WTC11 (cell line): ENCODE data around the gene SIPA1L3. TPM values are rescaled to one million over a fixed set of nuclear protein-coding genes. Genes with fewer than 3 reads are reported as not detected.
A peak's percentile ranks its signal among the peaks of the same experiment; 100 is the strongest.

Source experiments
- ATAC-seq: fragments of 200-7000 bp; cut with Tn5 transposase; 2 replicates; pipeline ENCODE4 v1.10.0; 2021; ENCODE audit warnings: mild to moderate bottlenecking, moderate library complexity
- CTCF ChIA-PET: fragments of 300-600 bp; sonication (Branson Sonifier 250); formaldehyde crosslinking; loops from one replicate; lab custom pipeline; 2021; ENCODE audit warnings: antibody characterized with exemption; lab: Charles Lee
- POLR2A ChIA-PET: fragments of 350-600 bp; sonication (Branson Sonifier 250); formaldehyde crosslinking; loops from one replicate; lab custom pipeline; 2021; ENCODE audit warnings: antibody characterized with exemption; lab: Charles Lee
- DNase-seq: peaks from one replicate; pipeline ENCODE4 v3.0.0; 2021; ENCODE audit warnings: low spot score
- H3K27ac Mint-ChIP-seq: 2 replicates; pipeline ENCODE4 v1.8.0; 2021; ENCODE audit warnings: mixed read lengths
- H3K27me3 Mint-ChIP-seq: 2 replicates; pipeline ENCODE4 v1.8.0; 2021; ENCODE audit warnings: low read depth, mild to moderate bottlenecking, moderate library complexity, mixed read lengths
- H3K36me3 Mint-ChIP-seq: 2 replicates; pipeline ENCODE4 v1.8.0; 2021; ENCODE audit warnings: mixed read lengths
- H3K4me1 Mint-ChIP-seq: 2 replicates; pipeline ENCODE4 v1.8.0; 2022; ENCODE audit warnings: mixed read lengths
- H3K4me3 Mint-ChIP-seq: 2 replicates; pipeline ENCODE4 v1.8.0; 2021; ENCODE audit warnings: mild to moderate bottlenecking, moderate library complexity, mixed read lengths
- H3K9me3 Mint-ChIP-seq: 2 replicates; pipeline ENCODE4 v1.8.0; 2021; ENCODE audit warnings: mixed read lengths
- ATF1 ChIP-seq: sonication (generic); formaldehyde crosslinking; IDR thresholded peaks from 2 replicates; pipeline ENCODE4 v1.8.1; 2023; ENCODE audit warnings: mild to moderate bottlenecking, moderate library complexity, missing genetic modification reagents
- CBFB ChIP-seq: sonication (generic); formaldehyde crosslinking; IDR thresholded peaks from 2 replicates; pipeline ENCODE4 v1.8.1; 2022; ENCODE audit warnings: mild to moderate bottlenecking, low read depth, missing genetic modification reagents
- FOXP1 ChIP-seq: sonication (generic); formaldehyde crosslinking; IDR thresholded peaks from 2 replicates; pipeline ENCODE4 v1.8.0; 2022; ENCODE audit warnings: missing genetic modification reagents, mild to moderate bottlenecking, moderate library complexity, borderline replicate concordance
- SMAD3 ChIP-seq: sonication (generic); formaldehyde crosslinking; IDR thresholded peaks from 2 replicates; pipeline ENCODE4 v1.8.0; 2022; ENCODE audit warnings: missing genetic modification reagents, mild to moderate bottlenecking, borderline replicate concordance
- TEAD1 ChIP-seq: sonication (generic); formaldehyde crosslinking; IDR thresholded peaks from 2 replicates; pipeline ENCODE4 v1.8.0; 2022; ENCODE audit warnings: mild to moderate bottlenecking, missing genetic modification reagents
- TP53 ChIP-seq: sonication (generic); formaldehyde crosslinking; IDR thresholded peaks from 2 replicates; pipeline ENCODE4 v1.8.1; 2023; ENCODE audit warnings: mild to moderate bottlenecking, missing genetic modification reagents
- ZBTB21 ChIP-seq: sonication (generic); formaldehyde crosslinking; IDR thresholded peaks from 2 replicates; pipeline ENCODE4 v1.8.1; 2023; ENCODE audit warnings: mild to moderate bottlenecking, missing genetic modification reagents, borderline replicate concordance
- ZNF232 ChIP-seq: sonication (generic); formaldehyde crosslinking; IDR thresholded peaks from 2 replicates; pipeline ENCODE4 v1.8.0; 2022; ENCODE audit warnings: mild to moderate bottlenecking, missing genetic modification reagents
- ZNF396 ChIP-seq: fragments of 250-450 bp; sonication (Bioruptor Pico); IDR thresholded peaks from 2 replicates; pipeline ENCODE4 v1.8.0; 2021; ENCODE audit warnings: mild to moderate bottlenecking, moderate library complexity, borderline replicate concordance
- total RNA-seq: library from RNA; stranded (reverse); gene quantifications from 3 replicates; pipeline ENCODE4 v1.2.3, GENCODE V29; 2021
- TF ChIP-seq, protein P1 (sequence below): sonication (generic); formaldehyde crosslinking; IDR thresholded peaks from 2 replicates; pipeline ENCODE4 v1.8.0; 2022; ENCODE audit warnings: mild to moderate bottlenecking, missing genetic modification reagents
- TF ChIP-seq, protein P2 (sequence below): sonication (generic); formaldehyde crosslinking; IDR thresholded peaks from 2 replicates; pipeline ENCODE4 v1.8.1; 2022; ENCODE audit warnings: low read depth, missing genetic modification reagents, borderline replicate concordance
- TF ChIP-seq, protein P3 (sequence below): sonication (generic); formaldehyde crosslinking; conservative IDR thresholded peaks from 2 replicates; pipeline ENCODE4 v1.8.1; 2023; ENCODE audit warnings: mild to moderate bottlenecking, low read depth, missing genetic modification reagents, moderate library complexity
- TF ChIP-seq, protein P4 (sequence below): fragments of 250-450 bp; sonication (Bioruptor Pico); IDR thresholded peaks from 2 replicates; pipeline ENCODE4 v2.1.2; 2022; ENCODE audit warnings: mild to moderate bottlenecking, moderate library complexity
- TF ChIP-seq, protein P5 (sequence below): sonication (generic); formaldehyde crosslinking; IDR thresholded peaks from 2 replicates; pipeline ENCODE4 v1.8.1; 2023; ENCODE audit warnings: mild to moderate bottlenecking, missing genetic modification reagents
- TF ChIP-seq, protein P6 (sequence below): sonication (generic); formaldehyde crosslinking; IDR thresholded peaks from 2 replicates; pipeline ENCODE4 v1.8.0; 2023; ENCODE audit warnings: mild to moderate bottlenecking, missing genetic modification reagents
- TF ChIP-seq, protein P7 (sequence below): sonication (generic); formaldehyde crosslinking; IDR thresholded peaks from 2 replicates; pipeline ENCODE4 v1.8.0; 2022; ENCODE audit warnings: mild to moderate bottlenecking, missing genetic modification reagents
- TF ChIP-seq, protein P8 (sequence below): fragments of 250-450 bp; sonication (Bioruptor Pico); conservative IDR thresholded peaks from 2 replicates; pipeline ENCODE4 v1.9.0; 2021; ENCODE audit warnings: mild to moderate bottlenecking

Gene SIPA1L3
- total RNA-seq, 1 experiment from 2014 or later: 41.5 TPM

DNA sequence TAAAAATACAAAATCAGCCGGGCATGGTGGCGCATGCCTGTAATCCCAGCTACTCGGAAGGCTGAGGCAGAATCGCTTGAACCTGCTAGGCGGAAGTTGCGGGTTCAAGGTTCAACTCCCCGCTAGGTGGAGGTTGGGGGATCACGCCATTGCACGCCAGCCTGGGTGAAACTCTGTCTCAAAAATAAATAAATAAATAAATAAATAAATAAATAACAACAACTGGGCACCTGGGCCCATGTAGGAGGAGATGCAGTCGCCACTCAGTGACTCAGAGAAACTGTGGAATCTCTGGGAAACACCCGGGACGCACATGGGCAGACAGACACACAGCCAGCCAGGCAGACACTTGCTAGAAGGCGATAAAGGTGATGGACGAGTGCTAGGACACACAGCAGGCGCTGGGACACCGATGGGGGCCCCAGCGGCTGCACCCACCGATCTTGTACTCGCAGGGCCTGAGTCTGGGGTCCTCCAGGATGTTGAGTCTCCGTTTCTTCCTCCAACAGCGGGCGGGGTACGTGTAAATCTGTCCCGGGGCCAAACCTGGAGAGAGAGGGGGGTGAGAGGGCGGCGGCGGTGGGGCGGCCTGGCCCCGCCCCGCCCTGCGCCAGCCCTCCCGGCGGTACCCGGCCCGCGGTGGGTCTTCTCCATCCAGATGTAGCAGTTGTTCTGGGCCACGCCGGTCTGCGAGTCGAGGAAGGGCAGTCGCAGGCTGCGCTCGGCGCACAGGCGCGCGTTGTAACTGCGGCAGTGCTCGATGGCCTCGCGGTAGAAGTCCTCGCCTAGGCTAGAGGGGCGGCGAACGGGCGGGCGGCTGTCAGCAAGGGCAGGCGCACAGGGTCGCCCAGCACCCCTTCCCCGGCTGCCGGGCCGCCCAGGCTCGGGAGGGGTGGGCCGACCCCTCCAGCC is 315.2 kb downstream of the SIPA1L3 start (continued):
- TF ChIP-seq, protein P1, sequence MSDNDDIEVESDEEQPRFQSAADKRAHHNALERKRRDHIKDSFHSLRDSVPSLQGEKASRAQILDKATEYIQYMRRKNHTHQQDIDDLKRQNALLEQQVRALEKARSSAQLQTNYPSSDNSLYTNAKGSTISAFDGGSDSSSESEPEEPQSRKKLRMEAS: no peak
- TF ChIP-seq, protein P2, sequence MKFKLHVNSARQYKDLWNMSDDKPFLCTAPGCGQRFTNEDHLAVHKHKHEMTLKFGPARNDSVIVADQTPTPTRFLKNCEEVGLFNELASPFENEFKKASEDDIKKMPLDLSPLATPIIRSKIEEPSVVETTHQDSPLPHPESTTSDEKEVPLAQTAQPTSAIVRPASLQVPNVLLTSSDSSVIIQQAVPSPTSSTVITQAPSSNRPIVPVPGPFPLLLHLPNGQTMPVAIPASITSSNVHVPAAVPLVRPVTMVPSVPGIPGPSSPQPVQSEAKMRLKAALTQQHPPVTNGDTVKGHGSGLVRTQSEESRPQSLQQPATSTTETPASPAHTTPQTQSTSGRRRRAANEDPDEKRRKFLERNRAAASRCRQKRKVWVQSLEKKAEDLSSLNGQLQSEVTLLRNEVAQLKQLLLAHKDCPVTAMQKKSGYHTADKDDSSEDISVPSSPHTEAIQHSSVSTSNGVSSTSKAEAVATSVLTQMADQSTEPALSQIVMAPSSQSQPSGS (CRISPR knock-in tag): no peak
- TF ChIP-seq, all 79 proteins: peak for 0

DNA sequence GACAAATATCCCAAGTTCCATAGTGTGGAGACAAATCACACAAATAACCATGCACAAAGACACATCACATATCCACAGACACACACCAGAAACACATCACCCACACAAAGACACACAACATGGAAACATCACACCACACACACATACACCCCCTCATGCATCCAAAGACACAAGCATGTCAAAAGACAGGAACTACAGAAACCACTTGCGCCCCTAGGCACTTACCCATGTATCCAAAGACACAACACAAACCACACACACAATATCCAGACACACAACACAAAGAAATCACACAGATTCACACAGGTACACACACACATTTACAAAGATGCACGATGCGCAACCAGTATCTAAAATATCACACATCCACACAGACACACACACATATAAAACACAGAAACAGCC is 316.1 kb downstream of the SIPA1L3 start:
- Mint-ChIP-seq H3K27me3 (peaks cover 13% of the 10 kb centered on the region), H3K36me3 (no peaks in the 10 kb centered on the region), H3K4me3 (peak overlapping the region; percentile 80), H3K4me1 (peaks cover 25% of the 10 kb centered on the region), H3K27ac (peak overlapping the region; percentile 28), H3K9me3 (no peaks in the 10 kb centered on the region)
- DNase-seq: no peak
- ChIA-PET POLR2A (no interaction called here), CTCF (no interaction called here)
- no peak for ATAC-seq
- TF ChIP-seq, protein P3, sequence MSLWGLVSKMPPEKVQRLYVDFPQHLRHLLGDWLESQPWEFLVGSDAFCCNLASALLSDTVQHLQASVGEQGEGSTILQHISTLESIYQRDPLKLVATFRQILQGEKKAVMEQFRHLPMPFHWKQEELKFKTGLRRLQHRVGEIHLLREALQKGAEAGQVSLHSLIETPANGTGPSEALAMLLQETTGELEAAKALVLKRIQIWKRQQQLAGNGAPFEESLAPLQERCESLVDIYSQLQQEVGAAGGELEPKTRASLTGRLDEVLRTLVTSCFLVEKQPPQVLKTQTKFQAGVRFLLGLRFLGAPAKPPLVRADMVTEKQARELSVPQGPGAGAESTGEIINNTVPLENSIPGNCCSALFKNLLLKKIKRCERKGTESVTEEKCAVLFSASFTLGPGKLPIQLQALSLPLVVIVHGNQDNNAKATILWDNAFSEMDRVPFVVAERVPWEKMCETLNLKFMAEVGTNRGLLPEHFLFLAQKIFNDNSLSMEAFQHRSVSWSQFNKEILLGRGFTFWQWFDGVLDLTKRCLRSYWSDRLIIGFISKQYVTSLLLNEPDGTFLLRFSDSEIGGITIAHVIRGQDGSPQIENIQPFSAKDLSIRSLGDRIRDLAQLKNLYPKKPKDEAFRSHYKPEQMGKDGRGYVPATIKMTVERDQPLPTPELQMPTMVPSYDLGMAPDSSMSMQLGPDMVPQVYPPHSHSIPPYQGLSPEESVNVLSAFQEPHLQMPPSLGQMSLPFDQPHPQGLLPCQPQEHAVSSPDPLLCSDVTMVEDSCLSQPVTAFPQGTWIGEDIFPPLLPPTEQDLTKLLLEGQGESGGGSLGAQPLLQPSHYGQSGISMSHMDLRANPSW (CRISPR knock-in tag): no peak
- TF ChIP-seq, protein P4, sequence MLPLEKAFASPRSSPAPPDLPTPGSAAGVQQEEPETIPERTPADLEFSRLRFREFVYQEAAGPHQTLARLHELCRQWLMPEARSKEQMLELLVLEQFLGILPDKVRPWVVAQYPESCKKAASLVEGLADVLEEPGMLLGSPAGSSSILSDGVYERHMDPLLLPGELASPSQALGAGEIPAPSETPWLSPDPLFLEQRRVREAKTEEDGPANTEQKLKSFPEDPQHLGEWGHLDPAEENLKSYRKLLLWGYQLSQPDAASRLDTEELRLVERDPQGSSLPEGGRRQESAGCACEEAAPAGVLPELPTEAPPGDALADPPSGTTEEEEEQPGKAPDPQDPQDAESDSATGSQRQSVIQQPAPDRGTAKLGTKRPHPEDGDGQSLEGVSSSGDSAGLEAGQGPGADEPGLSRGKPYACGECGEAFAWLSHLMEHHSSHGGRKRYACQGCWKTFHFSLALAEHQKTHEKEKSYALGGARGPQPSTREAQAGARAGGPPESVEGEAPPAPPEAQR: no peak
- TF ChIP-seq, protein P5, sequence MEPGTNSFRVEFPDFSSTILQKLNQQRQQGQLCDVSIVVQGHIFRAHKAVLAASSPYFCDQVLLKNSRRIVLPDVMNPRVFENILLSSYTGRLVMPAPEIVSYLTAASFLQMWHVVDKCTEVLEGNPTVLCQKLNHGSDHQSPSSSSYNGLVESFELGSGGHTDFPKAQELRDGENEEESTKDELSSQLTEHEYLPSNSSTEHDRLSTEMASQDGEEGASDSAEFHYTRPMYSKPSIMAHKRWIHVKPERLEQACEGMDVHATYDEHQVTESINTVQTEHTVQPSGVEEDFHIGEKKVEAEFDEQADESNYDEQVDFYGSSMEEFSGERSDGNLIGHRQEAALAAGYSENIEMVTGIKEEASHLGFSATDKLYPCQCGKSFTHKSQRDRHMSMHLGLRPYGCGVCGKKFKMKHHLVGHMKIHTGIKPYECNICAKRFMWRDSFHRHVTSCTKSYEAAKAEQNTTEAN: no peak
- TF ChIP-seq ZNF396 (CRISPR knock-in tag) (no peak), SMAD3 (no peak), TEAD1 (CRISPR knock-in tag) (no peak), ATF1 (CRISPR knock-in tag) (no peak), CBFB (CRISPR knock-in tag) (no peak), ZNF232 (no peak), TP53 (CRISPR knock-in tag) (no peak), FOXP1 (CRISPR knock-in tag) (no peak), ZBTB21 (CRISPR knock-in tag) (no peak)
- TF ChIP-seq, protein P6, sequence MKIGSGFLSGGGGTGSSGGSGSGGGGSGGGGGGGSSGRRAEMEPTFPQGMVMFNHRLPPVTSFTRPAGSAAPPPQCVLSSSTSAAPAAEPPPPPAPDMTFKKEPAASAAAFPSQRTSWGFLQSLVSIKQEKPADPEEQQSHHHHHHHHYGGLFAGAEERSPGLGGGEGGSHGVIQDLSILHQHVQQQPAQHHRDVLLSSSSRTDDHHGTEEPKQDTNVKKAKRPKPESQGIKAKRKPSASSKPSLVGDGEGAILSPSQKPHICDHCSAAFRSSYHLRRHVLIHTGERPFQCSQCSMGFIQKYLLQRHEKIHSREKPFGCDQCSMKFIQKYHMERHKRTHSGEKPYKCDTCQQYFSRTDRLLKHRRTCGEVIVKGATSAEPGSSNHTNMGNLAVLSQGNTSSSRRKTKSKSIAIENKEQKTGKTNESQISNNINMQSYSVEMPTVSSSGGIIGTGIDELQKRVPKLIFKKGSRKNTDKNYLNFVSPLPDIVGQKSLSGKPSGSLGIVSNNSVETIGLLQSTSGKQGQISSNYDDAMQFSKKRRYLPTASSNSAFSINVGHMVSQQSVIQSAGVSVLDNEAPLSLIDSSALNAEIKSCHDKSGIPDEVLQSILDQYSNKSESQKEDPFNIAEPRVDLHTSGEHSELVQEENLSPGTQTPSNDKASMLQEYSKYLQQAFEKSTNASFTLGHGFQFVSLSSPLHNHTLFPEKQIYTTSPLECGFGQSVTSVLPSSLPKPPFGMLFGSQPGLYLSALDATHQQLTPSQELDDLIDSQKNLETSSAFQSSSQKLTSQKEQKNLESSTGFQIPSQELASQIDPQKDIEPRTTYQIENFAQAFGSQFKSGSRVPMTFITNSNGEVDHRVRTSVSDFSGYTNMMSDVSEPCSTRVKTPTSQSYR (CRISPR knock-in tag): no peak
- TF ChIP-seq, protein P7, sequence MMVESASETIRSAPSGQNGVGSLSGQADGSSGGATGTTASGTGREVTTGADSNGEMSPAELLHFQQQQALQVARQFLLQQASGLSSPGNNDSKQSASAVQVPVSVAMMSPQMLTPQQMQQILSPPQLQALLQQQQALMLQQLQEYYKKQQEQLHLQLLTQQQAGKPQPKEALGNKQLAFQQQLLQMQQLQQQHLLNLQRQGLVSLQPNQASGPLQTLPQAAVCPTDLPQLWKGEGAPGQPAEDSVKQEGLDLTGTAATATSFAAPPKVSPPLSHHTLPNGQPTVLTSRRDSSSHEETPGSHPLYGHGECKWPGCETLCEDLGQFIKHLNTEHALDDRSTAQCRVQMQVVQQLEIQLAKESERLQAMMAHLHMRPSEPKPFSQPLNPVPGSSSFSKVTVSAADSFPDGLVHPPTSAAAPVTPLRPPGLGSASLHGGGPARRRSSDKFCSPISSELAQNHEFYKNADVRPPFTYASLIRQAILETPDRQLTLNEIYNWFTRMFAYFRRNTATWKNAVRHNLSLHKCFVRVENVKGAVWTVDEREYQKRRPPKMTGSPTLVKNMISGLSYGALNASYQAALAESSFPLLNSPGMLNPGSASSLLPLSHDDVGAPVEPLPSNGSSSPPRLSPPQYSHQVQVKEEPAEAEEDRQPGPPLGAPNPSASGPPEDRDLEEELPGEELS: no peak
- TF ChIP-seq, protein P1: no peak
- TF ChIP-seq, protein P8, sequence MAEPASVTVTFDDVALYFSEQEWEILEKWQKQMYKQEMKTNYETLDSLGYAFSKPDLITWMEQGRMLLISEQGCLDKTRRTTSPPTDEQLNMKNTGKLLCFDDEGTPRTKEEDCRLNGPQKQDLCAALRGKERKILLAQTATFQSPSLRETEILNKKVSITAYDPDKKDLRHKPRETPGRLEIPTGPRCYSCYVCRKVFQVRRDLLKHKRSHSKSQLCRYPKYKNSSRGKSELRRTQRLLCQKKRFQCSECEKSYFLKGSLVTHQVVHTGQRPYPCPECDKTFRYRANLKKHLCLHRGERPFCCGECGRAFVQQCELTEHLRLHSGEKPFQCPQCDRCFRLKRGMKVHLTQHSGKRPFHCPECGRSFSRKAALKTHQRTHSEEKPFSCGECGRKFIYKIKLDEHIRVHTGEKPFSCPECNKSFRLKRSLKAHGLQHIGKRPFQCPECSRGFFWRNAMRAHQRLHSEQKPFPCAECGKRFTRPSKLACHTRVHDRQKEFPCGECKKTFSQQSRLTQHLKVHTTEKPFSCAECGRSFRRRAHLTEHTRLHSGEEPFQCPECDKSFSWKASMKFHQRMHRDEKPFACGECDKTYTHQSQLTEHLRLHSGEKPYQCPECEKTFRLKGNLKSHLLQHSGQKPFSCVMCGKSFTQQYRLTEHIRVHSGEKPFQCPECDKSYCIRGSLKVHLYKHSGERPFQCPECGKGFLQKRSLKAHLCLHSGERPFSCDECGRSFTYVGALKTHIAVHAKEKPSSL: no peak
